ENCODE measurements around the gene ERLEC1. TPM values are rescaled to one million over a fixed set of nuclear protein-coding genes. Genes with fewer than 3 reads are reported as not detected.
"Not testable (repeated sequence)": the region's sequence is repeated elsewhere in the genome, so short reads cannot be mapped to it uniquely, and the experiment has no call there.

ERLEC1 gene
- total RNA-seq, 3 donors from 2014 or later, result 82.9 to 114 (median 87.1) TPM

GRCh38 chr2:53820711-53821110 lies 33.9 kb downstream of the ERLEC1 start:
- H3K4me1 ChIP-seq, result no peaks in the 10 kb centered on the region
- H3K4me3 ChIP-seq, result no peak overlapping the region
- TF ChIP-seq POLR2A (IDR thresholded peaks at IDR 0.05), result no peak
- no peak for TF ChIP-seq POLR2AphosphoS5 (IDR thresholded peaks at IDR 0.05)
- no peak for TF ChIP-seq CTCF (IDR thresholded peaks at IDR 0.05)
- no peak overlapping the region for H3K27ac ChIP-seq
- intact Hi-C loops (cut with DNase I; ENCODE audit: low total_unique reads), result no loop called here
- peaks cover 7% of the 10 kb centered on the region for H3K36me3 ChIP-seq
- no peaks in the 10 kb centered on the region for H3K9me3 ChIP-seq
- DNase-seq (ENCODE audit: low spot score in 2 of 2), result no peak
- no peaks in the 10 kb centered on the region for H3K27me3 ChIP-seq

GRCh38 chr2:53821810-53822209 lies 35.0 kb downstream of the ERLEC1 start:
- intact Hi-C loops (cut with DNase I; ENCODE audit: low total_unique reads), result no loop called here
- DNase-seq (ENCODE audit: low spot score in 2 of 2), result no peak
- TF ChIP-seq POLR2A (IDR thresholded peaks at IDR 0.05), result no peak
- TF ChIP-seq POLR2AphosphoS5 (IDR thresholded peaks at IDR 0.05), result no peak
- H3K36me3 ChIP-seq, result peaks cover 7% of the 10 kb centered on the region
- H3K9me3 ChIP-seq, result no peaks in the 10 kb centered on the region
- no peak overlapping the region for H3K27ac ChIP-seq
- no peak overlapping the region for H3K4me3 ChIP-seq
- no peaks in the 10 kb centered on the region for H3K4me1 ChIP-seq
- H3K27me3 ChIP-seq, result no peaks in the 10 kb centered on the region

GRCh38 chr2:53823639-53824038 lies 36.8 kb downstream of the ERLEC1 start:
- intact Hi-C loops (cut with DNase I; ENCODE audit: low total_unique reads); H3K4me1 ChIP-seq: not testable (repeated sequence)

GRCh38 chr2:53826030-53826410 lies 39.2 kb downstream of the ERLEC1 start:
- intact Hi-C loops (cut with DNase I; ENCODE audit: low total_unique reads), result no loop called here
- no peak for TF ChIP-seq POLR2AphosphoS5 (IDR thresholded peaks at IDR 0.05)
- TF ChIP-seq POLR2A (IDR thresholded peaks at IDR 0.05), result no peak
- no peak for TF ChIP-seq CTCF (IDR thresholded peaks at IDR 0.05)
- Histone ChIP-seq H3K27me3 (no peaks in the 10 kb centered on the region), H3K4me3 (no peak overlapping the region), H3K36me3 (no peaks in the 10 kb centered on the region), H3K4me1 (peaks cover 5% of the 10 kb centered on the region in 2 donors), H3K27ac (peak overlapping the region; percentile 71 to 85), H3K9me3 (no peaks in the 10 kb centered on the region)
- no peak for DNase-seq (ENCODE audit: low spot score in 2 of 2)

More at GRCh38 chr2:53823639-53824038, 36.8 kb downstream of the ERLEC1 start:
- H3K36me3 ChIP-seq; H3K9me3 ChIP-seq; H3K4me3 ChIP-seq; H3K27ac ChIP-seq; DNase-seq (ENCODE audit: low spot score in 2 of 2); H3K27me3 ChIP-seq: not testable (repeated sequence)

- no peaks in the 10 kb centered on the region for H3K36me3 ChIP-seq
- no peak overlapping the region for H3K4me3 ChIP-seq
- intact Hi-C loops (cut with DNase I; ENCODE audit: low total_unique reads), result no loop called here
- peak overlapping the region; percentile 85 for H3K27ac ChIP-seq
- DNase-seq (ENCODE audit: low spot score in 2 of 2), result peak in 1 of 2 donors; percentile 62
- peaks cover 5% of the 10 kb centered on the region in 2 donors for H3K4me1 ChIP-seq
- no peaks in the 10 kb centered on the region for H3K27me3 ChIP-seq
- H3K9me3 ChIP-seq, result no peaks in the 10 kb centered on the region
- TF ChIP-seq CTCF (IDR thresholded peaks at IDR 0.05), result no peak
- peak in 2 of 3 donors; percentile 71 to 80 for TF ChIP-seq POLR2AphosphoS5 (IDR thresholded peaks at IDR 0.05)
These were observed 39.9 kb downstream of the ERLEC1 start for GRCh38 chr2:53826587-53827397.

GRCh38 chr2:53827398-53828175 lies 40.7 kb downstream of the ERLEC1 start:
- peak overlapping the region; percentile 85 for H3K27ac ChIP-seq
- intact Hi-C loops (cut with DNase I; ENCODE audit: low total_unique reads), result no loop called here

More at GRCh38 chr2:53827398-53828175, 40.7 kb downstream of the ERLEC1 start:
- DNase-seq (ENCODE audit: low spot score in 2 of 2), result peak in 1 of 2 donors; percentile 48
- TF ChIP-seq POLR2AphosphoS5 (IDR thresholded peaks at IDR 0.05) (no peak), CTCF (IDR thresholded peaks at IDR 0.05) (no peak), POLR2A (IDR thresholded peaks at IDR 0.05) (no peak)
- no peak overlapping the region for H3K4me3 ChIP-seq
- H3K4me1 ChIP-seq, result peaks cover 5% of the 10 kb centered on the region in 2 donors
- no peaks in the 10 kb centered on the region for H3K36me3 ChIP-seq
- no peaks in the 10 kb centered on the region for H3K27me3 ChIP-seq
- no peaks in the 10 kb centered on the region for H3K9me3 ChIP-seq

All from breast epithelium (tissue), 4 donors.